CD4-positive, alpha-beta memory T cell (primary cell): ENCODE measurements around the gene CNTLN. TPM values are rescaled to one million over a fixed set of nuclear protein-coding genes. Genes with fewer than 3 reads are reported as not detected.
"Not testable (repeated sequence)": the region's sequence is repeated elsewhere in the genome, so short reads cannot be mapped to it uniquely, and the experiment has no call there.

ENCODE experiments used
- CTCF ChIA-PET: fragments of 350-600 bp; sonication (Branson Sonifier 250); formaldehyde crosslinking; loops from one replicate; lab custom pipeline; 2021; ENCODE audit warnings: inconsistent platforms; ENCODE audit not compliant: partially characterized antibody; lab: Charles Lee
- POLR2A ChIA-PET: fragments of 350-600 bp; sonication (Branson Sonifier 250); formaldehyde crosslinking; loops from one replicate; lab custom pipeline; 2021; ENCODE audit not compliant: partially characterized antibody; lab: Charles Lee
- DNase-seq, 5 donors: peaks; one replicate each; pipeline versions ENCODE4 v3.0.0 to v3.0.0-alpha.2; 2020 to 2022; ENCODE audit warnings: mixed read lengths in 1 of 5
- H3K27ac ChIP-seq: one replicate; pipeline ENCODE4 v1.7.0; 2013; ENCODE audit warnings: low read depth, low read length
- H3K27me3 ChIP-seq: 2 replicates; pipeline ENCODE4 v1.7.0; 2013; ENCODE audit warnings: mild to moderate bottlenecking, low read length, moderate library complexity; ENCODE audit not compliant: insufficient read depth
- H3K36me3 ChIP-seq: 2 replicates; pipeline ENCODE4 v1.7.0; 2013; ENCODE audit warnings: mild to moderate bottlenecking, low read length, moderate library complexity; ENCODE audit not compliant: insufficient read depth
- H3K4me1 ChIP-seq: 2 replicates; pipeline ENCODE4 v1.7.0; 2013; ENCODE audit warnings: mild to moderate bottlenecking, low read length, moderate library complexity; ENCODE audit not compliant: insufficient read depth
- H3K4me3 ChIP-seq, 2 donors: one replicate each; pipeline ENCODE4 v1.7.0; 2013; ENCODE audit warnings: low read length in 2 of 2, mild to moderate bottlenecking in 1 of 2
- H3K9me3 ChIP-seq, 2 donors: one replicate each; pipeline ENCODE4 v1.7.0; 2013; ENCODE audit warnings: low read length in 2 of 2, control low read depth in 1 of 2; ENCODE audit not compliant: control insufficient read depth in 1 of 2
- H3K27ac Mint-ChIP-seq, 7 donors: one replicate each; pipeline ENCODE4 v1.8.0; 2020 to 2021; ENCODE audit warnings: mixed read lengths in 7 of 7, mild to moderate bottlenecking in 6 of 7, inconsistent platforms in 3 of 7, moderate library complexity in 3 of 7
- H3K27me3 Mint-ChIP-seq, 2 donors: one replicate each; pipeline ENCODE4 v1.8.0; 2020 to 2021; ENCODE audit warnings: mixed read lengths in 2 of 2
- H3K36me3 Mint-ChIP-seq, 2 donors: one replicate each; pipeline ENCODE4 v1.8.0; 2020 to 2021; ENCODE audit warnings: mixed read lengths in 2 of 2, inconsistent platforms in 1 of 2, mild to moderate bottlenecking in 1 of 2
- H3K4me1 Mint-ChIP-seq, 4 donors: one replicate each; pipeline ENCODE4 v1.8.0; 2020 to 2021; ENCODE audit warnings: mixed read lengths in 4 of 4, mild to moderate bottlenecking in 1 of 4
- H3K4me3 Mint-ChIP-seq, 8 donors: one replicate each; pipeline ENCODE4 v1.8.0; 2020 to 2021; ENCODE audit warnings: mixed read lengths in 8 of 8, mild to moderate bottlenecking in 7 of 8, moderate library complexity in 6 of 8, inconsistent platforms in 3 of 8
- H3K9me3 Mint-ChIP-seq, 8 donors: one replicate each; pipeline ENCODE4 v1.8.0; 2020 to 2021; ENCODE audit warnings: mixed read lengths in 8 of 8, mild to moderate bottlenecking in 5 of 8, inconsistent platforms in 3 of 8, moderate library complexity in 1 of 8
- intact Hi-C: fragments of 100-400 bp; cut with micrococcal nuclease; formaldehyde crosslinking; loops from one replicate; pipeline ENCODE4 v1.15.1; 2023
- polyA plus RNA-seq, 2 donors: library from polyadenylated mRNA; unstranded; fragments of 300-500 nt; fragmentation: Illumina TruSeq; gene quantifications; one replicate each; pipeline ENCODE4 v1.2.3, GENCODE V29; 2021
- total RNA-seq, 2 experiments: library from RNA; stranded (reverse); gene quantifications; one replicate each; pipeline ENCODE4 v1.2.3, GENCODE V29; 2021

CNTLN gene
- total and polyA plus RNA-seq, 4 experiments from 2014 or later = 0.03 to 0.15 (median 0.11) TPM; not detected in 1

DNA sequence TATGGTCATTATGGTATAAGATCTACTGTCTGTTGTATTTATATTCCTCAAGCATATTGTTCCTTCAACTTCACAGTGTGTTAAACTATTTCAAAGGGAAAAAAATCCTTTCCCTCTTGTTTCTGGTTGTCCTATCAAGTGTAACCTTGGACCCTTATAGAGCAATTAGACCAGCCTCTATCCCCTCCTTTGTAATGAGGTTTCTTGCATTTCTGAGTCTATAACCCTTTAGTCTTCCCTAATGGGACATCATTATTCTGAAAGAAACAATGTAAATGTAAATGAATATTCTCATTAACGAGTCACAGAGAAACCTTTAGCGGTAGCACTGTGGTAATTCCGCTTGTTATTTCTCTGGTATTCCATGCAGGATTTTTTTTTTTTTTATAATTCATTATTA, 197.3 kb downstream of the CNTLN start:
- H3K27ac ChIP-seq = no peak overlapping the region
- intact Hi-C loops = no loop called here
- H3K4me3 Mint-ChIP-seq = no peak overlapping the region
- ChIA-PET CTCF (no interaction called here), POLR2A (no interaction called here)
- no peaks in the 10 kb centered on the region for H3K4me1 Mint-ChIP-seq
- H3K36me3 Mint-ChIP-seq = no peaks in the 10 kb centered on the region
- no peak for DNase-seq
- H3K27me3 ChIP-seq = no peaks in the 10 kb centered on the region
- peaks cover 0 to 4% (median 0%) of the 10 kb centered on the region in 8 donors for H3K9me3 Mint-ChIP-seq
- H3K27me3 Mint-ChIP-seq = no peaks in the 10 kb centered on the region
- no peaks in the 10 kb centered on the region for H3K4me1 ChIP-seq
- no peaks in the 10 kb centered on the region for H3K9me3 ChIP-seq
- no peak overlapping the region for H3K27ac Mint-ChIP-seq
- no peaks in the 10 kb centered on the region for H3K36me3 ChIP-seq
- no peak overlapping the region for H3K4me3 ChIP-seq

DNA sequence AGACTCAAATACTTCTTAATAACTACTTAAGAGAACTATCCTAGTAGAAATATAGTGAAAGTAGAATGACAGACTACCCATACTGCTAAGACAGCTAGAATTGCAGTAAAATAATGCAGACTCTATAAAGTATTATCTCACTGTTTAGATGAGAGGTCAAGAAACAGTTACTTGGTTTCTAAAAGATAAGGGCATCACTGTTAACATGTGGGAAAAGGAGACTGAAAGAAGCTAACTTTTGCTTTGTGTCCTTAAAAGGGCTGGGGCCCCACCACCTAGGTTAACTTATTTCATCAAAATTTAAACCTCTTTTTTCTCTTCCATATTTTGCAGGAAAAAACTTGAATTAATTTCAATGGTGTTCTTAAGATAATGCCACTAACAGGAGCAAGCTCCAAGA, 204.3 kb downstream of the CNTLN start:
- ChIA-PET CTCF (no interaction called here), POLR2A (no interaction called here)
- no peaks in the 10 kb centered on the region for H3K4me1 Mint-ChIP-seq
- H3K36me3 Mint-ChIP-seq = no peaks in the 10 kb centered on the region
- H3K9me3 Mint-ChIP-seq = peaks cover 0 to 7% (median 0%) of the 10 kb centered on the region in 8 donors
- Histone ChIP-seq H3K4me3 (no peak overlapping the region), H3K36me3 (no peaks in the 10 kb centered on the region), H3K27me3 (no peaks in the 10 kb centered on the region), H3K9me3 (no peaks in the 10 kb centered on the region), H3K4me1 (no peaks in the 10 kb centered on the region), H3K27ac (no peak overlapping the region)
- intact Hi-C loops = no loop called here
- H3K4me3 Mint-ChIP-seq = no peak overlapping the region
- H3K27ac Mint-ChIP-seq = no peak overlapping the region
- no peak for DNase-seq
- H3K27me3 Mint-ChIP-seq = no peaks in the 10 kb centered on the region

DNA sequence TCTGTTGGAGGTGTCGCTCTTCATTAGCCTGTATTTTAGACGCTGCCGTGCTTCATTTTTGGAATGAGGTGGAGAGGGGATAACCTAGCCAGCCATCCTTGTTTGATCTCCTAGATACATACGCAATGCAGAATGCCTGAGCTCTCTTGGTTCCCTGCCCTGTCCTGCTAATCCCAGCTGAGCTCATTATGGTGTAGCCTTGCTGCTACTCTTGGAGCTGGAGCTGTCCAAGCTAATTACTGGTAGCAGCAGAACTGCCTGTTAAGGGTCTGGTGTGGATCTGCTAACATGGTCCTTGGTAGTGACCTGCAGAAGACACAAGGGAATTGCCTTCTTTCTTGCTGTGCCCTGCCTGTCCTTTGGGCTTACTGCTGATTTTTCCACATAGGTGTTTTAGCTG, 207.9 kb downstream of the CNTLN start:
- intact Hi-C loops = no loop called here
- no peak for DNase-seq
- H3K36me3 Mint-ChIP-seq = no peaks in the 10 kb centered on the region
- H3K4me3 Mint-ChIP-seq = no peak overlapping the region
- no peaks in the 10 kb centered on the region for H3K36me3 ChIP-seq
- H3K9me3 ChIP-seq = no peaks in the 10 kb centered on the region
- no peaks in the 10 kb centered on the region for H3K4me1 ChIP-seq
- no peaks in the 10 kb centered on the region for H3K4me1 Mint-ChIP-seq
- peaks cover 0 to 16% (median 1%) of the 10 kb centered on the region in 8 donors for H3K9me3 Mint-ChIP-seq
- no peak overlapping the region for H3K4me3 ChIP-seq
- ChIA-PET CTCF (no interaction called here), POLR2A (no interaction called here)
- H3K27ac Mint-ChIP-seq = no peak overlapping the region
- no peaks in the 10 kb centered on the region for H3K27me3 ChIP-seq
- H3K27me3 Mint-ChIP-seq = no peaks in the 10 kb centered on the region
- no peak overlapping the region for H3K27ac ChIP-seq

DNA sequence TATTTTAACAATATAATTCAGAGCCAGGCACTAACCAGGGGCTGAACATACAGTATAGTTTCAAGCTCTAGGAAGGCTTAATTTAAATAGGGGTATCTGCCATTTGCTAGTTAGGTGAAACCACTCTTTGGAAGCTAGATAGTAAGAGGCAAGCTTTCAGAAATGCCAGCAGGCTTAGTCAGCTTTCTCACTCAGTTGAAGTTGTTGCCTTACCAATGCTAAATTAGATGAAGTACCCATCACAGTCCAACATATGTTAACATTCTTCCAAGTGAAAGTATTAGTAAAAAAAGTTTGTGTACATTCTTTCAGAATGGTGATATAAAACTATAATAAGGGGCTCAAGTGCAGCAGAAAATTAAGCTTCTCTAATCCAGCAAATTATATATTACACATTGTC, 215.0 kb downstream of the CNTLN start:
- POLR2A ChIA-PET = no interaction called here
- DNase-seq = no peak
- CTCF ChIA-PET = no interaction called here
- no peak overlapping the region for H3K27ac Mint-ChIP-seq
- no peaks in the 10 kb centered on the region for H3K4me1 Mint-ChIP-seq
- H3K4me3 Mint-ChIP-seq = no peak overlapping the region
- H3K4me3 ChIP-seq = no peak overlapping the region
- no peak overlapping the region for H3K27ac ChIP-seq
- H3K36me3 Mint-ChIP-seq = no peaks in the 10 kb centered on the region
- H3K27me3 Mint-ChIP-seq = no peaks in the 10 kb centered on the region
- H3K9me3 Mint-ChIP-seq = peaks cover 0 to 11% (median 7%) of the 10 kb centered on the region in 8 donors
- no peaks in the 10 kb centered on the region for H3K4me1 ChIP-seq
- no peaks in the 10 kb centered on the region for H3K27me3 ChIP-seq
- no peaks in the 10 kb centered on the region for H3K36me3 ChIP-seq
- intact Hi-C loops = no loop called here
- H3K9me3 ChIP-seq = no peaks in the 10 kb centered on the region

DNA sequence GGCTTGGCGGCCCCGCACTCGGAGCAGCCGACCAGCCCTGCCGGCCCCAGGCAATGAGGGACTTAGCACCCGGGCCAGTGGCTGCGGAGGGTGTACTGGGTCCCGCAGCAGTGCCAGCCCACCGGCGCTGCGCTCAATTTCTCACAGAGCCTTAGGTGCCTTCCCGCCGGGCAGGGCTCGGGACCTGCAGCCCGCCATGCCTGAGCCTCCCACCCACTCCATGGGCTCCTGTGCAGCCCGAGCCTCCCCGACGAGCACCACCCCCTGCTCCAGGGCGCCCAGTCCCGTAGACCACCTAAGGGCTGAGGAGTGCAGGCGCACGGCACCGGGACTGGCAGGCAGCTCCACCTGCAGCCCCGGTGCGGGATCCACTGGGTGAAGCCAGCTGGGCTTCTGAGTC, 219.2 kb downstream of the CNTLN start:
- H3K4me1 Mint-ChIP-seq, H3K27ac ChIP-seq, H3K4me3 Mint-ChIP-seq, H3K27me3 Mint-ChIP-seq, DNase-seq, H3K9me3 ChIP-seq, H3K27ac Mint-ChIP-seq, H3K36me3 Mint-ChIP-seq, H3K4me1 ChIP-seq, H3K36me3 ChIP-seq, POLR2A ChIA-PET, intact Hi-C loops, CTCF ChIA-PET, H3K4me3 ChIP-seq, H3K27me3 ChIP-seq: not testable (repeated sequence)
- peaks cover 0 to 14% (median 5%) of the 10 kb centered on the region in 8 donors for H3K9me3 Mint-ChIP-seq

DNA sequence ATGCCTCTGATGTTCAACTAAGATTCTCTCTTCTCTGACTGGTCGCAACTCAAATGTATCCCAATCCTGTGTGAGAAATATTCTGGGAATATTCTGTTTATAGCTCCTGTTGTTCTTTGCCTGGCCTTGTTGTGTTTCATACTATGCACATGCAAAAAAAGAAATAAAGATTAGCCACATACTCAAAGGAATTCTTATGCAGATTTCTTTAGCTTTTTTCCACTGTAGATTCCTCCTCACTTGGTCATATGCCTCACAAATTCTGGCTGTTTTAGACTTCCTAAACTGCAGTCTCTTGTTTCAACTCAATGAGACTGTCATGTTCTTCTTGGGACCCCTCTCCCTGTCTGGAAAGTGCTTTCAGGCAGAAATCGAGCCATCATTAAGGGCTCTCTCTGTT, 226.5 kb downstream of the CNTLN start:
- ChIA-PET CTCF (no interaction called here), POLR2A (no interaction called here)
- Mint-ChIP-seq H3K4me3 (no peak overlapping the region), H3K36me3 (no peaks in the 10 kb centered on the region), H3K4me1 (no peaks in the 10 kb centered on the region), H3K27me3 (no peaks in the 10 kb centered on the region), H3K27ac (no peak overlapping the region), H3K9me3 (peaks cover 0 to 11% (median 5%) of the 10 kb centered on the region in 8 donors)
- Histone ChIP-seq H3K4me3 (no peak overlapping the region), H3K27ac (no peak overlapping the region), H3K4me1 (no peaks in the 10 kb centered on the region), H3K36me3 (no peaks in the 10 kb centered on the region), H3K27me3 (no peaks in the 10 kb centered on the region), H3K9me3 (no peaks in the 10 kb centered on the region)
- intact Hi-C loops = no loop called here
- DNase-seq = no peak

DNA sequence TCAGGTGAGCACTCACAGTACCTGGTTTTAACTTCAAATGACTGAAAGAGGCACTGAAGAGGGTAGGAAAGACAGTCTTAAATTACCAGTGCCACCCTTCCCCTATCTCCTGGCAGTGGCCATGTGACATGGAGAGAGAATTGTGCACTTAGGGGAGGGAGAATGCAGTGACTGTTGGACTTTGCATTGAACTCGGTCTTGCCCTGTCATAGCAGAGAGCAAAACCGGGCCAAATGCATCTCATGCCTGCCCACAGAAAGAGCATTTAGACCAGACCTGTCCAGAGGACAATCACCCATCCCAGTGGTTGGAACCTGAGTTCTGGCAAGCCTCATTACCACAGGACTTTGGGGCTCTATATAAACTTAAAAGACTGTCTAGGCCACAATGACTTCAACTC, 232.2 kb downstream of the CNTLN start:
- H3K4me1 ChIP-seq = no peaks in the 10 kb centered on the region
- no peak for DNase-seq
- POLR2A ChIA-PET = no interaction called here
- Mint-ChIP-seq H3K36me3 (no peaks in the 10 kb centered on the region), H3K4me1 (no peaks in the 10 kb centered on the region), H3K27ac (no peak overlapping the region), H3K9me3 (peaks cover 2 to 17% (median 11%) of the 10 kb centered on the region in 8 donors), H3K4me3 (no peak overlapping the region), H3K27me3 (no peaks in the 10 kb centered on the region)
- intact Hi-C loops = no loop called here
- no peak overlapping the region for H3K27ac ChIP-seq
- H3K9me3 ChIP-seq = peaks cover 0 to 4% of the 10 kb centered on the region in 2 donors
- CTCF ChIA-PET = no interaction called here
- no peak overlapping the region for H3K4me3 ChIP-seq
- no peaks in the 10 kb centered on the region for H3K27me3 ChIP-seq
- H3K36me3 ChIP-seq = no peaks in the 10 kb centered on the region
